Nucleus accumbens (tissue), 56 donors: Measurements from ENCODE around the gene RETREG1.
"Not testable (repeated sequence)": the region's sequence is repeated elsewhere in the genome, so short reads cannot be mapped to it uniquely, and the experiment has no call there.

Source experiments
- DNase-seq, 56 donors: peaks; one replicate each; lab custom pipeline; 2025; lab: John Stamatoyannopoulos, UW

Gene RETREG1

DNA sequence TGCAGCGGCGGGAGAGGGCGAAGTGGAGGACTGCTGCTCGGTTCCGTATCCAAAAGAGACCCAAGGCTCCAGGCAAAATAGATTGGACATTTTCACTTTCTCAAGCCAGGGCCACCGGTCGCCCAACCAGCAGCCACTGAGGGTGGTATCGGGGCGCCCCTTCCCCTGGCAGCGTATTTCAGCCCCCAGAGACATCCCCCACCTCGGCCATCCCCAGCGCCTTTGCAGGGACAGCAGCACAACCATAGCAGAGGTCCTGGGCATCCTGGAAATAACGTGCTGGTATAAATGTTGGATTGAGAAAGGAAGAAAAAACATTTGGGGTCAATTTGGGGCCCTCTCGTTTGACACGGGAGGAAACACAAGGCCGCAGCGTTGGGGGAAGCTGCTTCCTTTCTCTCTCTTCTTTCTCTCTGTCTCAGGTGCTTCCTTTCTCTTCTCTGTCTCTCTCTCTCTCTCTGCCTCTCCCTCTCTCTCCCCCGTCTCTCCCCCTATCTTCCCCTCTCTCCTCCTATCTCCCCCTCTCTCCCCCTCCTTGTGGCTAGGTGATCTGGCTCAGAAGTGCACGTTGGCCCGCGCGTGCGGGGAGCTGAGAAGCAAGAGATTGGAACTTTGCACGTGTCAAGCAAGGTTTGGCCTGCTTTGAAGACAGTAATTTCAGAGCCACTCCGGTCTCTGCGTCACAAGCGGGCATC is 624 bp upstream of the RETREG1 start:
- DNase-seq = peak in 3 of 56 donors; percentile 6 to 33 (median 20)

DNA sequence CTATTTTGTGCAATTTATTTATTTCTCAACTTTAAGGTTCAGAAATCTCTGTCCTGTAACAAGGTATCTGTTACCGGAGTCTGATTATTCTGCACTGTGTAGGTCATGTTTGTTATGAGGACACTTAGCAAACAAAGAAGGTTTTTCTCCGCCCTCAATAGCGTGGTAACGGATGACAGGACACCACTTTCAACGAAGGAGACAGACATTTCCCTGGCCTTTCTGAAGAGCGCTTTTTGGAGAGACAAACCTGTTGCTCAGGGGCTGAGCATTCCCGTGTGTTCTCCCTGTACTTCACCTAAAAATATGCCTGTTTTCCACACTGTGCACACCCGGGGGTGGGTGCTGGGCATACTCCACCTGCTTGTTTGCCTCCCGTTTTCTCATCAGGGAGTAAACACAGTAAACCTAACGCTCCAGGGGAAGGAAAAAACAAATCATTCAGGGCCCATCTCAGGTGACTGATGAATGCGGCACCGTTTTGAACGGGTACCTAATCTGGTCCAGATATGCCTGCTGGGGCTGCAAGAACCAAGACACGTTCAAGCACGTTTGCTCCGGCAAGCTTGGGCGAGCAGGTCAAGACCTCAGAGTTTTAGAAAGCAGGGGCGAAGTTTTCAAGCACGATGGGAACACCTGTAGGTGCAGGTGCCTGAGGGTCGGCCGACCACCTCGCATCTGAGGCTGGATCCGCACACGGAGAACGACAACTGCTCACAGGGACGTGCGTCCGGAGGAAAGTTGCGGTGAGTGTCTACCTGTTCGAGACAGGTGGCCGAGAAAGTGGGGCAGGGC is 859 bp downstream of the RETREG1 start:
- DNase-seq = peak in 3 of 56 donors; percentile 26 to 47 (median 29)

DNA sequence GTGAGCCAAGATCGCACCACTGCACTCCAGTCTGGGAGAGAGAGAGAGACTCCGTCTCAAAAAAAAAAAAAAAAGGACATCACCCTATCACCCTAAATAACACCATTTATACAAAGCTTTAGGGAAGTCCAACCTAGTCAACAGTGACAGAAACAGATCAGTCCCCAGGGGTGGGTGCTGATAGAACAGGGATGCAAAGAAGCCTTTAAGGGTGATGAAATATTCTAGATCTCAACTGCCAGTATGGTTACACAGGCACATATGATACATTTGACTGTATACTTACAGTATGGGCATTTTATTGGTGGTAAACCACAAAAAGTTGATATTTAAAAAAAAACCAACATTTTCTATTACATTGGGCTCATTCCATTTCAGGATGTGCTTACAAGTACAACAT is 4.8 kb downstream of the RETREG1 start:
- no peak for DNase-seq

DNA sequence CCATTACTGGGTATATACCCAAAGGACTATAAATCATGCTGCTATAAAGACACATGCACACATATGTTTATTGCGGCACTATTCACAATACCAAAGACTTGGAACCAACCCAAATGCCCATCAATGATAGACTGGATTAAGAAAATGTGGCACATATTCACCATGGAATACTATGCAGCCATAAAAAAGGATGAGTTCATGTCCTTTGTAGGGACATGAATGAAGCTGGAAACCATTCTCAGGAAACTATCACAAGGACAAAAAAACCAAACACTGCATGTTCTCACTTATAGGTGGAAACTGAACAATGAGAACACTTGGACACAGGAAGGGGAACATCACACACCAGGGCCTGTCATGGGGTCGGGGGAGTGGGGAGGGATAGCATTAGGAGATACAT is 5.9 kb downstream of the RETREG1 start:
- not testable (repeated sequence) for DNase-seq

DNA sequence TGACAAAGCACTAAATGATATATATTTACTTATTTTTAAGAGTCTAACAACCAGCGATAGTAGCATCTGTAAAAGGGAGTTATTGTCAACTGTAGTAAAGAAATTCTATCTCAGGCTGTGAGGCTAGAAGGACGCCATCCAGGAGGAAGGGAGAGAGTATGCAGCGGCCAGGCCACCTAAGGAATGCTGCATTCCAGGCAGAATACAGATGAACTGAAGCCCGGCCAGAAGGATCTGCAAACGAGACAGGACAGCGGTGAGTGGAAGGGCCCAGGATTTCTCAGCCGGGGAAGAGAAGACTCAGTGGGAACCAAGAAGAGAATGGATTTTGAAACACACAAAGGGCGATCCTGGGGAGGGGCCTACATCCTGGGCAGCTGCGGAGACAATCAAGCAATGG is 7.4 kb downstream of the RETREG1 start:
- DNase-seq = no peak

DNA sequence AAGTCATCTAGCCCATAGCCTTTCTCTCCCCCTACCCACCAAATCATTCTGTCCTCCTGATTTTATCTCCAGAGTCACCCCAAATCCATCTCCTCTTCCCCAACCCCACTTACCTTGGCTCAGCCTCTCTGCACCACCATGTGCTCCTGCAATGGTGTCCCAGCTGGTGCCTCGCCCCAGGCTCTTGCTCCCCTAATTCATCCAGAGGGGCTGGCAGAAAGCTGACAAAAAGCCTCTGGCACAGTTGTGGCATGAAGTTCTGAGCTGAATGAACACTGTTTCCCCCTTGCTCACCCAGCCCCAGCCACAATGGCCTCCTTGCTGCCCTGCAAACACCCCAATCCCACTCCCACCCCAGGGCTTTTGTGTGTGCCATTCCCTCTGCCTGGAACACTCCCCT is 10.2 kb downstream of the RETREG1 start:
- DNase-seq = no peak

DNA sequence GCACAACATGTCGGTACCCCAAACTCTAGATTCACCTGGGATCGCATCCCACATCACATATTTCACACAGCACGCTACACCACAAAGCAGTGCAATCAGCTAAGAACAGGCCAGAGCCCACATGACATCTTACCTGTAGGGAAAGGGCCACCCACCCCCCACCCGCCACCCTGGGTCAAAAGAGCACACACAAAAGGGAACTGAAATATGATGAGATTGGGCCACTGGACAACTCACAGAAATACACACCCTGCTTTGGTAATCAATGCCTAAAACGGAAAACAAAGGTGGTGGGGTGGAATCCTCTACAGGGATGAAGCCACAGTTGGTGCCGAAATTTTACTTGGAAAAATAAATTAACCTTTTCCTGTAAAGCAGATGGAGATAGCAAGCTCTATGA is 13.1 kb downstream of the RETREG1 start:
- DNase-seq = no peak

DNA sequence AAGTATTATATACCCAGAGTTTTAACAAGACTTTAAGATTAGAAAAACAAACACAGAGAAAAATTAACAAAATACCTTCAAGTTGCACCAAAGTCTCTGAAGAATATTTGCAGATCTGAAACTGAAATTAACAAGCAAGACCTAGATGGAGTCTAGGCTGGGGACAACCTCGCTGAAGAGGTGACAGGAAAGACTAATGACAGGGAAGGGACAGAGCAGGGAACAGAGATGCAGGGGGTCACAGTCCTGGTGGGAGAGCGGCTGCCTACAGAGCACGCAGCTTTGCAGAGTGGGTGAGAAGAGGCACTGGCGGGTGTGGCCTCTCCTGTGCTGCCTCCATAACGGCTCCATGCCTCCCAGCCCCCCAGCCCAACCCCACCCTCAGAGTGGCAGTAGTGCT is 13.5 kb downstream of the RETREG1 start:
- no peak for DNase-seq

DNA sequence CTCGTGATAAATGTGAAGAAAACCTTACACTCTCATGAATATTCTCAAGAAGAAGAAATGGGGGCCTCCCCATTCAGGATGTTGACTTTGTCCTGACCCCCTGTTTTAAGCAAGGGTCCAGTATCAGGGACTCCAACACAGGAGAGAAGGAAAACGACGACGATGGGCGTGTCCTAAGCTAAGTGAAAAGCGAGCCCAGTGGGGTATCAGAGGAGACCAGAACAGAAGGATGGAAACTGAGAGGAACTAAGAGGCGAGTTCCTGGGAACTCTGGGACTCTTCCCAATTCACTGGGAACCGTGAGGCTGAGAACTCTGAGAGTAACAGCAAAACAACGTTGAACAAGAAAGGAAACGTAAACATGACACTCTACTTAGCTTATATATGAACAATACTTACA is 14.6 kb downstream of the RETREG1 start:
- no peak for DNase-seq

DNA sequence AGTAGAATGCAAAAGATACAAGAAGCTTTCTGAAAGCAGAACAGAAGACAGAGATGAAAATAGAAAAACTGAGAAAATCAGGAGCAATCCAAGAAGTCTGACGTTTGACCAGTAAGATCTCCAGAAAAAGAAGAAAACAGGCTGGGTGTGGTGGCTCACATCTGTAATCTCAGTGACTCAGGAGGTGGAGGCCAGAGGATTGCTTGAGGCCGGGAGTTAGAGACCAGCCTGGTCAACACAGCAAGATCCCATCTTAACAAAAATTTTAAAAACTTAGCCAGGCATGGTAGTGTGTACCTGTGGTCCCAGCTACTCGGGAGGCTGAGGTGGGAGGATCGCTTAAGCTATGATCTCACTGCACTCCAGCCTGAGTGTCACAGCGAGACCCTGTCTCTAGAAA is 15.9 kb downstream of the RETREG1 start:
- no peak for DNase-seq

DNA sequence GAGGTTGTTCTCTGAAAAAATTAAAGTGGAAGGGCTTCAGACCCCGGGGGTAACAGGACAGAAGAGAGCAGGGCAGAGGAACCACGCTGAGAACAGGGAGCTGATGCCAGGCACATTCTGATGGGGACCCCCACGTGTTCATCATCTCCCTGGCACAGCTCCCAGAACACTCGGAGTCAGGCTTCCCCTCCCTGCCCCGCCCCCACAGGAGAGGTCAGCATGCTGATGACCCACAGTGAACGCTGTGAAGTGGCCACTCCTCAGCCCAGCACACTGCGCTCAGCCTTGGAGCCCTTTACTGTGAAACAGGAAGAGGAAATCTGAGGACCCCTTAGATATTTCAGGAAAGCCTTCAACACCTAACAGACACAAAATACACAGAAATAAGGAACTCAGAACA is 16.4 kb downstream of the RETREG1 start:
- peak in 54 of 56 donors; percentile 14 to 93 (median 70) for DNase-seq

DNA sequence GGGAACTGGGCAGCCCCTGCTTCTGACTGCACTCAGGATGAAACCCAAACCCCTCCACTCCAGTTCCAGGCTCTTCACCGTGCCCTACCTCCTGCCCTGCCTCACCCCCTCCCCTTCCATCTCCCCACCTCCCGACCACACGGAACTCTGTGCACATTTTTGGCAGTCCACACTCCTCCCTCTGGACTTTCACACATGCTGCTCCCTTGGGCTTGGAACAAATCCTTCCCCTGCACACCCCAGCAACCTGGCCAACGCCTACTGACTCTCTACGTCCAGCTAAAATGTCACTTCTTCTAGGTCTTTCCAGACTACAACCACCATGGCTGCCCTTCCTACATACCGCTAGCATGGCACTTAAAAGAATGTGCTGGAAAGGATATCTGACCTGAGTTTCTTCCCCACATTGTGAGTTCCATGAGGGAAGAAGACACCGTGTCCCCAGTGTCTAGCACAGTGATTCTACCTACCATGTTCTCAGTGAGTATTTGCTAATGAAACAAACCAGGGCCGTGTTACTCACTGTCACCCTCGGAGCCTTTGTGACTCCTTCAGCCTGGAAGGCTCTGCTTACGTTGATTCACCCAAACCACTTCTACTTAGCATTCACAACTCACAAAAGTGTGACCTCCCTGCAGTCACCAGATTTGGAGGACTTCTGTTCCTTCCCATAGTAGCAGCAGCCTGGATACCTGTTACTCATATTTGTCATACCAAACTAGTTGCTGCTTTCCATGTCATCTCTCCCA is 18.7 kb downstream of the RETREG1 start:
- DNase-seq = no peak

DNA sequence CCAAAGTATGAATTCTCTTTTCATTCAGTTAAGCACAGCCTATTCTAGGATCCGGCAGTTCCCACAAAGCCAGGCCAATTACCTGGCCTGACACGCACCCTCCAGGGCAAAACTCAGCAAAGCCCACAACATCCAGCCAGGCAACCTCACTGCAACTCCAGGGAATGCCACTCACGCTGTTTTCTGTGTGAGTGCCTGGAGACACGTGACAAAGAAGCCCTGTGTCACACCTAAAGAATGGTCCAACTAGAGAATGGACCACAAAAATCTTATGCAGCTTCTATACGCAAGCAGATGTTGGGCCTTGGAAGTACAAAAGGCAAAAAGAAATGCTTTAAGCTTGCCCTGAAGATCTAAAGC is 20.2 kb downstream of the RETREG1 start:
- peak in 11 of 56 donors; percentile 13 to 55 (median 29) for DNase-seq

DNA sequence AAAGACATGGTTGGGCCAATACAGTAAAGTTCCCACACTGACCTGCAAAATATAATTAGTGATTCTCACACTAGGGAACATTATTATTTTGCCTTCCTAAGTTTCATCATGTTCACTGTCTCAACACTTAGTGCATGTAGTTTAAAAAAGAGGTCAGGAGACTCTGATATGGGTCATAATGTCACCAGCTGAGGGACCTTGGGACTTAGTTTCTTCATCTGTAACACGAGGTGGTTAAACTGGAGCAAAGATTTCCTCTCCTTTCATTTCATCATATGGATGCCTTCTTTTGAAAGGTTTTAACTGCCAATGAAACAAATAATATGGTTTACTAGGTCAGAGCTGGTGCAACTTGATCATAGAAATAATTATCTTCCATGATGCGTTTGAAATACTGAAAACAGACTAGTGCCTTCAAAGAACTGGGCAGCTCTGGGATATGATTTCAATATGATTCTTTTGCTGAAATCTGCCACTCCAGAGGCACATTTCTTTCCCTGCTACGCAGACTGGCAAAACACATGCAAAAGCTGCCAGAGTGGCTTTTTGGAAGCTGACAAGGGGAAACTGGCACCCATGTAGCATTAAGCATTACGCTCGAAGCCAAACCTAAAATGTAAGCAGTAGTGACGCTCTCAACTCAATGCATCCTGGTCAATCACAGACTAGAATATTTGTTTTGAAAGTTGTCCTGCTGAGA is 20.8 kb downstream of the RETREG1 start:
- no peak for DNase-seq

DNA sequence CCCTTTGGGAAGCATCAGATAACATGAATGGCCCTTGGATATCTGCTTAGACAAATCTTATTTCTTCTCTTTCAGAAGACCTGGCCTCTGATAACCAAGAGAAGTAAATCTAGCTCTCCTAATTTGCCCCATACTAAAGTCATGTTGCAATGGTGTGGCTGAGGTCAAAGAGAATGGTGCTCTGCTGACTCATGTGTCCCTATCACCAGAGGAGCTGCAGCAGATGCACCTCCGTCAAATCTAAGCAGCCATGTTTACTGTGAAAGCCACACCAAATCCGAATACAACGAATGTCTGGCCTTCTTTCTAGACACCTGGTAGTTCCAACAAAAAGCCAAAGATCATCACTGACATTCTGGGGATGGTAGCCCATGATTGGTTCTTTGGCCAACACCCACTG is 23.2 kb downstream of the RETREG1 start:
- no peak for DNase-seq

DNA sequence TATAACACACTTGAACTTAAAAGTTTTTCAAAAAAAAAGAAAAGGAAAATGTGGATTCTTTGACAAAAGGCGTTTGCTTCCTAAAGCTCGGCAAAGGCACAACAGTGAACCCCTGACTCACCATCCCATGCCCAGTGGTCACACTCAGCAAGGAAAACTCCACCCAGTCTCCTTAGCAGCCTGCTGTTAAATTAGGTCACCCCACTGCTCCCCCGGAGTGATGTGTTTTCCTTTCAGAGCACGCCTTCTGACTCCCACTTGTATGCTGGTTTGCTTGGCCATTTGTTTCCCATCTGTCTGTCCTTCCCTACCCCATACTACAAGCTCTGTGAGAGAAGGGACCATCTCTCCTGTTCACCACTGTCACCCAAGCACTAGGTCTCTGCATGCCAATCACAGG is 23.8 kb downstream of the RETREG1 start:
- DNase-seq = peak in 11 of 56 donors; percentile 6 to 77 (median 31)

DNA sequence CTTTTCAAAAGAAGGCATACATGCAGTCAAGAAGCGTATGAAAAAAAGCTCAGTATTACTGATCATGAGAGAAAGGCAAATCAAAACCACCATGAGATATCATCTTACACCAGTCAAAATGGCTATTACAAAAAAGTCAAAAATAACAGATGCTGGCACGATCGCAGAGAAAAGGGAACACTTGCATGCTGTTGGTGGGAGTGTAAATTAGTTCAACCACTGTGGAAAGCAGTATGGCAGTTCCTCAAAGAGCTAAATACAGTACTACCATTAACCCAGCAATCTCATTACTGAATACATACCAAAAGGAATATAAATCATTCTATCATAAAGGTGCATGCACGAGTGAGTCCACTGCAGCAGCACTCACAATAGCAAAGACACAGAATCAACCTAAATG is 24.5 kb downstream of the RETREG1 start:
- DNase-seq = no peak

DNA sequence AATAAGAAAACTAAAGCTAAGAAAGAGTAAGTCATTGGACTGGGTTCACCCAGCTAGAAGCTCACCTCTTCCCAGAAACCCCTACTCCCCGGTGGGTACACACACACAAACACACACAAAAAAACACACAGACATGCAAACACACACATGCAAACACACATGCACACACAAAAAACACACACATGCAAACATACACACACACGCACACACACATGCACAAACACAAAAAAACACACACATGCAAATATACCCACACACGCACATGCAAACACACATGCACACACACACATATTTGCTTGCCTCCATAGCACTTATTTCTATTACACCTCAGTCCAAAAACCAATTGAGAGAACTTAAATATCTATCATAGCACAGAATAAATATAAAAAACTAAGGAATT is 26.1 kb downstream of the RETREG1 start:
- no peak for DNase-seq

DNA sequence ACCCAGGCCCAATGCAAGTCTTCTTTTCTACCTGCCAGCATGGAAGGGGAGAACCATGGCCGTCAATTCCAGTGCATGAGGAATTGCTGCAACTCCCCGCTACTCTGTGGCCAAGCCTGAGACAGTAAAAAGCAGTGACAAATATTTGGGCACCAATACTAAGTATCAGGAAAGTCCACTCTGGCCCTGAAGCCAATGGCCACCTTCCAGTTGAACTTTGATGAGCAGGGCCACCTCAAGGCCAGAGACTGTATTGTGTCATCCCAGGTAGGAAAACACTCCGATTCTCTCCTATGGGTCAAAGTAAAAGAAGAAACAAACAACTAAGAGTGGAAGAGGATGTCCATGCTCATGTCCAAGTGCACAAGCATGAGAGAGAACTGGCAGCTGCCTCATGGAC is 27.1 kb downstream of the RETREG1 start:
- no peak for DNase-seq

DNA sequence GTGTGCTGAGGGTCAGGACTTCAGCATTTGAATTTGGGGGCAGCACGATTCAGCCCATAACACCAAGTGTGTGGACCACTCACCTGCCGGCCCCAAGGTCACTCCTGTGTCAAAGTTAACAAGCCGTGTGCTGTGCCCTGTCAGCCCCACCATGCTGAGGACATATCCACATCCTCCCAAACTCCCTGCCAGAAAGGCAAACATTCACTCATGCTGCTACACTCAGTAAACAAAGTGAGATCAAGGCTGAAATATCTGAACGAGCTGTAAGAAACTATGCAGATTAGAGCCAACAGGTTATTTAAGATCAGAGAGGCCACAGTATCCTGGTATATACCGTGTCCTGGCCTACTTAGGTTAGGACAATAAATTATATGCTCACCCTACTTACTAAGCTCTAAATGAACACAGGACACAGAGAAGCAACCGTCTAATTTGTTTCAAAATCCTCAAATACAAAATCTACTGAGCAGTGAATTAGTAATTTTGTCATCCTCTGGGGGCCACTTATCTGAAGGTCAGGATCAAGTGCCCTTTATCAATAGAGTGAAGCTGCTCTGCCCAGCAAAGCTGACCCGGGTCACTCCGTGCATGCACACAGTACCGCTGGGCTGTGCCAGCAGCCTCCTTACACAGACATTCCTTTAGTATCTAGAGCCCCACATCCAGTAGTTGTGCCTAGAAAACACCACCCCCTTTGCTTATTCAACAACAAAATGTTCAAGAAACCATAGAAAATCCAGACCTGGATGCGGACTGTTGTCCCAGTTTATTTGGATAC is 28.2 kb downstream of the RETREG1 start:
- peak in 1 of 56 donors; percentile 19 for DNase-seq
